ENCODE data around the gene GNPTG. TPM values are rescaled to one million over a fixed set of nuclear protein-coding genes. Genes with fewer than 3 reads are reported as not detected.

The GNPTG gene
- total and polyA plus RNA-seq, 2 of the 13 experiments (the other 11 are each of a cell fraction or from before 2014, with no cell fraction given): 22.7 to 71.1 TPM

GRCh38 chr16:1309888-1310831, 41.6 kb upstream of the GNPTG start (continued):
- TF ChIP-seq POLR2A (IDR thresholded peaks at IDR 0.05; ENCODE audit: insufficient read depth in 1 of 2, low read depth in 2 of 2, low read length in 2 of 2) (peak in 1 of 2 experiments; percentile 10; a peak in 1 of 4 replicates), RBM22 (optimal IDR thresholded peaks at IDR 0.05; ENCODE audit: low read length) (no peak), RFX5 (IDR thresholded peaks at IDR 0.05; ENCODE audit: low read depth, low read length) (no peak), PHF8 (CRISPR knock-in tag; IDR thresholded peaks at IDR 0.05) (peak; percentile 39; the same call in 1 of the 2 replicates), THAP11 (CRISPR knock-in tag; IDR thresholded peaks at IDR 0.05) (peak; percentile 26; the same call in 1 of the 2 replicates), KAT8 (CRISPR knock-in tag; IDR thresholded peaks at IDR 0.05) (0 out of 2 replicates have a peak, but pooled peaks have one; percentile 12), ZBTB10 (CRISPR knock-in tag; IDR thresholded peaks at IDR 0.05; ENCODE audit: borderline replicate concordance) (no peak), NFE2L1 (CRISPR knock-in tag; IDR thresholded peaks at IDR 0.05; ENCODE audit: borderline replicate concordance) (no peak), ZNF160 (CRISPR knock-in tag; IDR thresholded peaks at IDR 0.05) (no peak), MLXIP (CRISPR knock-in tag; IDR thresholded peaks at IDR 0.05; ENCODE audit: borderline replicate concordance) (no peak), TOPORS (CRISPR knock-in tag; IDR thresholded peaks at IDR 0.05) (no peak), ZBTB1 (CRISPR knock-in tag; IDR thresholded peaks at IDR 0.05; ENCODE audit: borderline replicate concordance) (no peak), ZNF639 (CRISPR knock-in tag; conservative IDR thresholded peaks at IDR 0.05) (0 out of 2 replicates have a peak, but pooled peaks have one; percentile 42), ETV5 (CRISPR knock-in tag; IDR thresholded peaks at IDR 0.05; ENCODE audit: borderline replicate concordance) (no peak), SRY (CRISPR knock-in tag; IDR thresholded peaks at IDR 0.05) (no peak), WIZ (CRISPR knock-in tag; IDR thresholded peaks at IDR 0.05) (no peak), ZNF782 (CRISPR knock-in tag; IDR thresholded peaks at IDR 0.05; ENCODE audit: borderline replicate concordance) (no peak), ZBTB20 (CRISPR knock-in tag; IDR thresholded peaks at IDR 0.05; ENCODE audit: borderline replicate concordance, low read depth) (no peak), ZNF205 (CRISPR knock-in tag; IDR thresholded peaks at IDR 0.05) (no peak), ZNF839 (CRISPR knock-in tag; IDR thresholded peaks at IDR 0.05; ENCODE audit: borderline replicate concordance) (no peak), CEBPB (IDR thresholded peaks at IDR 0.05; ENCODE audit: borderline replicate concordance, low read depth, low read length) (peak; percentile 77; the same call in 1 of the 2 replicates), ZNF747 (CRISPR knock-in tag; IDR thresholded peaks at IDR 0.05; ENCODE audit: borderline replicate concordance) (no peak)
